Common myeloid progenitor, CD34-positive (primary cell): Measurements from ENCODE around the gene OVOL2.

ENCODE experiments used
- CTCF ChIA-PET: fragments of 350-600 bp; sonication (Branson Sonifier 250); formaldehyde crosslinking; loops from one replicate; lab custom pipeline; 2021; ENCODE audit warnings: antibody characterized with exemption; lab: Charles Lee
- POLR2A ChIA-PET: fragments of 350-600 bp; sonication (Branson Sonifier 250); formaldehyde crosslinking; loops from one replicate; lab custom pipeline; 2021; ENCODE audit warnings: antibody characterized with exemption; lab: Charles Lee
- DNase-seq, 3 donors: peaks; one replicate each; pipeline versions ENCODE4 v3.0.0 to v3.0.0-alpha.2; 2013
- H3K27ac ChIP-seq, 2 experiments: 1 replicate in 1 of 2; 2 replicates in 1 of 2; pipeline ENCODE4 v1.7.0; 2013; ENCODE audit warnings: inconsistent platforms in 2 of 2, low read length in 2 of 2, mild to moderate bottlenecking in 2 of 2, low read depth in 1 of 2, moderate library complexity in 1 of 2; ENCODE audit not compliant: severe bottlenecking in 2 of 2, insufficient read depth in 1 of 2, poor library complexity in 1 of 2
- H3K27me3 ChIP-seq, 5 experiments: replicated peaks in 2 of 5; 1 replicate in 3 of 5; 2 replicates in 2 of 5; pipeline versions ENCODE4 v1.6.1 to v1.7.0; 2013; ENCODE audit warnings: low read length in 4 of 5, mild to moderate bottlenecking in 2 of 5, moderate library complexity in 2 of 5, inconsistent platforms in 1 of 5; ENCODE audit not compliant: insufficient read depth in 5 of 5, control insufficient read depth in 4 of 5
- H3K36me3 ChIP-seq, 4 experiments: 1 replicate in 2 of 4; 2 replicates in 2 of 4; pipeline versions ENCODE4 v1.6.1 to v1.7.0; 2013; ENCODE audit warnings: low read length in 3 of 4, control low read depth in 1 of 4, mild to moderate bottlenecking in 1 of 4; ENCODE audit not compliant: control insufficient read depth in 4 of 4, insufficient read depth in 4 of 4
- H3K4me1 ChIP-seq, 4 experiments: 1 replicate in 3 of 4; 2 replicates in 1 of 4; pipeline versions ENCODE4 v1.6.1 to v1.7.1; 2013; ENCODE audit warnings: low read length in 3 of 4, mild to moderate bottlenecking in 3 of 4, control low read depth in 1 of 4, inconsistent platforms in 1 of 4, moderate library complexity in 1 of 4; ENCODE audit not compliant: control insufficient read depth in 4 of 4, insufficient read depth in 4 of 4; ENCODE audit errors: control extremely low read depth in 1 of 4
- H3K4me3 ChIP-seq, 7 experiments: 1 replicate in 4 of 7; 2 replicates in 3 of 7; pipeline versions ENCODE4 v1.5.1 to v1.7.0; 2013; ENCODE audit warnings: mild to moderate bottlenecking in 7 of 7, low read length in 6 of 7, moderate library complexity in 6 of 7, inconsistent platforms in 2 of 7, low read depth in 2 of 7, control low read depth in 1 of 7; ENCODE audit not compliant: insufficient read depth in 4 of 7, control insufficient read depth in 1 of 7; ENCODE audit errors: extremely low read depth in 1 of 7
- H3K9me3 ChIP-seq, 5 experiments: 1 replicate in 4 of 5; 2 replicates in 1 of 5; pipeline versions ENCODE4 v1.6.1 to v1.7.1; 2013; ENCODE audit warnings: low read length in 4 of 5, mild to moderate bottlenecking in 2 of 5, inconsistent platforms in 1 of 5, low read depth in 1 of 5, moderate library complexity in 1 of 5; ENCODE audit not compliant: control insufficient read depth in 4 of 5, insufficient read depth in 2 of 5; ENCODE audit errors: control extremely low read depth in 1 of 5
- WGBS: methylation state at CpG from one replicate; pipeline ENCODE4 v1.1.5; 2013; ENCODE audit not compliant: insufficient coverage; 5-methylcytosine and 5-hydroxymethylcytosine counted together

Gene OVOL2

DNA sequence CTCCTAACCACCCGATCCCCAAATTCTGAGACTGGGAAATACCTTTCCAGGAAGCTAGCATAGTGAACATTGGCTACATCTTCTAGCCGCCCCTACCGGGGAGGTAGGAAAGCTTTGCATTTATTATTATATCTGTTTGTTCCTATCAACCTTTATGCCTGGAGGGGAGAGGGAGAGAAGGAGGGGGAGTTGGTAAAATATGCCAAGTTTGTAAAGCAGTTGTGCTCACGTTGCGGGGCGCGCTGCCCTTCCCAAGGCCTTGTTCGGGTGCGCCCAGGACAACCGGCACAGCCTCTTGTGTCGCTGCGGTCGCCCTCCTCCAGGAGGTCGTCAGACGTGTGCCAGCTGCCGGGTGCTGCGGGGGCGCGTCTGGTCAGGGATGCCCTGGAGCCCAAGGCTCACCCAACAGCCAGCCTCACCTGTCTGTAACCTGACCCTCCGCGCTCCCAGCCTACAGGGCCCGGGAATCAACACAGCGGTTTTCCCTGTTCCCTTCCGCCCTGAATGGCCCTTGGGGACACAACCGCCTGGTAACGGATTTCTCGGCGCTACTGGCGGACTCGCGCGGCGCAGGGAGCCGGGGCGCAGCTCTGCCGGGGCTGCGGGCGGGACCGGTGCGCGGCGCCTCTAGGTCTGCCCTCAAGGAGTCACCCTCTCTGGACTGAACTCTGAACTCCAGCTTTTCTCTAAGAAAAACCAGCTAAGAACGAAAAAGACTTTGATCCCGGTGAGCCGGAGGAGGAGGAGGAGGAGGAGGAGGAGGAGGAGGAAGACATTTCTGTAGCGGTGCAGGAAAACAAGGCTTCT, 1.1 kb upstream of the OVOL2 start:
- CTCF ChIA-PET = interaction anchor here (1.2 kb wide), 1 partner anchor 9 kb away, joined by 4 read pairs; no protein-coding TSS in a partner anchor
- no peaks in the 10 kb centered on the region for H3K36me3 ChIP-seq
- POLR2A ChIA-PET = no interaction called here
- DNase-seq = peak in 2 of 3 donors; percentile 26 to 52
- peak overlapping the region in 4 of 7 experiments; percentile 3 to 55 (median 40) for H3K4me3 ChIP-seq
- WGBS = 6% methylated on average over 34 of the region's 46 CpGs
- no peak overlapping the region for H3K27ac ChIP-seq
- peaks cover 0 to 4% (median 0%) of the 10 kb centered on the region in 5 experiments for H3K9me3 ChIP-seq
- peaks cover 10 to 84% (median 42%) of the 10 kb centered on the region in 5 experiments for H3K27me3 ChIP-seq
- H3K4me1 ChIP-seq = peaks cover 0 to 38% (median 34%) of the 10 kb centered on the region in 4 experiments

DNA sequence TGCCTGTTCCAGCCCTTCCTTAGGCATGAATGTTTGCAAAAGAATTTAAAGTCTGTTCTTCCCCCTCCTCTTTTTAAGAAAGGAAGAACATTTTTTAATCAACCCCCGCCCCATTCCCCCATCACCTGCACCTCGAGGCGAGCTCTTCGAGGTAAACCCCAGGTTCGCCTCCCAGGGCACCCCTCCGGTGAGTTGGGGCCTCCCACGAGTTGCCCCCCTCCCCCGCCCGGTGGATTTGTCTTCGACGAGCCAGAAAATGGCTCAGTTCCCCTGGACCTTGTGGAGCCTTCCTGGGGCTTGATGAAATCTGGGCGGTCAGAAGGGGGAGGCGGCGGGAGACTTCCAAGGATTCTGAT, 256 bp upstream of the OVOL2 start:
- no peak for DNase-seq
- ChIA-PET CTCF (interaction anchor here (0.8 to 1.2 kb wide), 2 partner anchors 10 to 81 kb away, joined by 4 read pairs; no protein-coding TSS in a partner anchor), POLR2A (no interaction called here)
- Histone ChIP-seq H3K9me3 (peaks cover 0 to 4% (median 0%) of the 10 kb centered on the region in 5 experiments), H3K27me3 (peaks cover 10 to 87% (median 42%) of the 10 kb centered on the region in 5 experiments), H3K36me3 (no peaks in the 10 kb centered on the region), H3K4me3 (peak overlapping the region in 4 of 7 experiments; percentile 23 to 72 (median 63)), H3K27ac (no peak overlapping the region), H3K4me1 (peaks cover 0 to 42% (median 38%) of the 10 kb centered on the region in 4 experiments)
- WGBS = no CpG with 5 or more reads among the region's 14 CpGs

DNA sequence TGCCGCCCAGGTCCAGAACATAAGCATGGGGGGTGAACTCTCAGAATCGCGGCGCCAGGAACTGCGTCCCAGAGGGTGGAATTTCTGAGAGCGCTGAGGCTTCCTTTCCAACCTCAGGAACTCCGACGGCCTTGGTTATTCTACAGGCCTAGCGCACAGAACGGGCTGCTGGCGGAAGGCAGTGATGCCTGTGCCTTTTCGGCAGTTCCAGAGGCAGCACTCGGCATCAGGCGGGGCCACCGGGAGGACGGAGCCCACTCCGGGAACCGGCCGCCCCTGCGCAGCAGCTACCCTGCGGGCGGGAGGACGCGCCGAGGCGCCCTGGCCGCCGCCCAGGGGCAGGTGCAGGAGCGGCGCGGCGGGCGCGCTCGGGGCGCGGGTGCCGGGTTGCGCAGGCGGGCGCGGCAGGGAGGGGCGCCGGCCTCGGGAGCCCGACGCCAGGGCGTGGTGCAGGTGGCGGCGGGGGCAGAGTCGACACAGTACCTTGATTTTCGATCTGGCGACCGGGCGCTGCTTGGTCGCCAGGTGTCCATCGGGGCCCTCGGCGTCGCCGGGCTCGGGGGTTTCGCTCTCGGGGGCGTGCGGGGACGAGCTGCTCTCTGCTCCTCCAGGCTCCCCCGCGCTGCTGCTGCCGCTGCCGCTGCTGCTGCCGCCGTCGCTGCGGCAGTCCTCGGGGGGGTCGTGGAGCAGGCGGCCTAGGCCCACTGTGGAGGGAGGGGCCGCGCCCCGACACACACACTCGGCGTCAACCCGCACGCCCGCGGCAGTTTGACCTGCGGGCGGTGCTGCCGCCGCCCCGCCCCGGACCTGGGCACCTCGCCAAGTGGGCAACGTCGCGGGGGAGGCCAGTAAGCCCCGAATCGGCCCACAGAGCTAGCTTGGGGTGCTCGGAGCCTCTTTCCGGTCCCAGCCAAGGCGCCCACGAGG, 1.3 kb downstream of the OVOL2 start:
- Histone ChIP-seq H3K4me1 (peaks cover 0 to 42% (median 38%) of the 10 kb centered on the region in 4 experiments), H3K4me3 (peak overlapping the region; percentile 23 to 72 (median 60)), H3K9me3 (peaks cover 0 to 4% (median 0%) of the 10 kb centered on the region in 5 experiments), H3K36me3 (no peaks in the 10 kb centered on the region), H3K27ac (no peak overlapping the region), H3K27me3 (peaks cover 10 to 89% (median 38%) of the 10 kb centered on the region in 5 experiments)
- ChIA-PET CTCF (no interaction called here), POLR2A (no interaction called here)
- DNase-seq = peak in 2 of 3 donors; percentile 33 to 50
- under 1% methylated on average over 91 of the region's 103 CpGs for WGBS

DNA sequence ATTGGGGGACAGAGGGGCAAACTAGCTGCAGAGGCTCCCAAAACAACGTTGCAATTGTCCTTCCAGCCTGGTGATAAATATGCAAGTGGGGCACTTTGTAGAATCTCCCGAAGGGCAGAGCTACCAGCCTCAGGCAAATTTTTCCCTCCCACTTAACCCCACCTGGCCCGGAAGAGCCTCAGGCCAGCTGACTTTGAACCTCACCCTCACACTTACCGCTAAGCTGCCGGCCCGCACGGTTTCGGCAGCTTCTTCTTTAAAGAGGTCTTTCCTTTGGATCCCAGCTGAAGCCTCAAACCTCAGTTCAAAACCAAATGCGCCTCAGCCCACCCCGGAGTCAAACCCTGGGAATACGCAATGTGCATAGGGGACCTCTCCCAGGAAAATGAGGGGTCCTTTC, 2.5 kb downstream of the OVOL2 start:
- Histone ChIP-seq H3K9me3 (peaks cover 0 to 3% (median 0%) of the 10 kb centered on the region in 5 experiments), H3K27me3 (peaks cover 7 to 79% (median 36%) of the 10 kb centered on the region in 5 experiments), H3K4me3 (no peak overlapping the region), H3K4me1 (peaks cover 0 to 42% (median 38%) of the 10 kb centered on the region in 4 experiments), H3K27ac (no peak overlapping the region), H3K36me3 (no peaks in the 10 kb centered on the region)
- 24% methylated on average over 9 of the region's 11 CpGs for whole genome bisulfite sequencing
- CTCF ChIA-PET = no interaction called here
- POLR2A ChIA-PET = no interaction called here
- DNase-seq = peak in 2 of 3 donors; percentile 13 to 26

DNA sequence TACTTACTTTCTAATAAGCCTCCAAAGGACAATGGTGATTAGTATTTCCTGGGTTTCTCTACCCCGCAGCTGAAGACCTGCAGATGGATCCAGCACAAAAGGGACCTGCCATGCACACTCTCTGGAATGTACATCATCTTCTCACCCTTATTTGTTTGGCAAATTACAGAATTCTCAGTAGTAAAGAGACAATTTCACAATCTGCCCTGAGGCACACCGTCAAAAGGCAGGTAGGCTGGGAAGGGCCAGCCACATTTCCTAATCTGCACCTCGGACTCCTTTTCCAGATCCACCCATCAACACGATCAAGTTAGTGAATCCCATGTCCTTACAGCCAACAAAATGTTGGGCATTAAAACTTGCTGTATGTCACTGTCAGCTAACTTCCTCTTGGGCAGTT, 4.9 kb downstream of the OVOL2 start:
- POLR2A ChIA-PET = no interaction called here

DNA sequence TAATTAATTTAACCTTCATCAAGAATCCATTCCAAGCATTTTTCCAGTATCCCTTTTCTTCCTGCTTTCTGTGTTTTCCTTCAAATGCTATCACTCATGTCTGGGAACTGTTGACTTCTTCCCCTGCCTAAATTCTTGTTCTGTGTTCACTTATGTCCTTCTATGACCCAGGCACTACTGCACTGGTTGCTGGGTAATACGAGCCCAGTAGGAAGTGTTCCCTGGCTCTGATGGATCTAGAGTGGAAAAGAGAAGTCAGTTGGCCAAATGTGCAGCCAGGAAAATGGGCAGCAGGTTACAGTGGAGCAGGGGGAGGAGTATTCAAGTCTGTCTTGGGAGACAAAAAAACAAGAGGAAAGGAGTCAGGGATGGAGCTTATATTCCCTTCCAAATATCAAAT, 7.1 kb downstream of the OVOL2 start:
- peaks cover 0 to 33% (median 13%) of the 10 kb centered on the region in 5 experiments for H3K27me3 ChIP-seq
- no CpG with 5 or more reads among the region's 1 CpG for WGBS
- no peaks in the 10 kb centered on the region for H3K36me3 ChIP-seq
- H3K4me1 ChIP-seq = peaks cover 0 to 16% (median 9%) of the 10 kb centered on the region in 4 experiments
- no peaks in the 10 kb centered on the region for H3K9me3 ChIP-seq
- ChIA-PET POLR2A (no interaction called here), CTCF (interaction anchor here (1.0 kb wide), 1 partner anchor 30 kb away, joined by 3 read pairs; no protein-coding TSS in a partner anchor)
- H3K27ac ChIP-seq = no peak overlapping the region
- DNase-seq = no peak
- no peak overlapping the region for H3K4me3 ChIP-seq

More for the DNA sequence above, 4.9 kb downstream of the OVOL2 start:
- Histone ChIP-seq H3K27ac (no peak overlapping the region), H3K27me3 (peaks cover 0 to 55% (median 15%) of the 10 kb centered on the region in 5 experiments), H3K36me3 (no peaks in the 10 kb centered on the region), H3K4me3 (no peak overlapping the region), H3K9me3 (no peaks in the 10 kb centered on the region), H3K4me1 (peaks cover 0 to 34% (median 27%) of the 10 kb centered on the region in 4 experiments)
- DNase-seq = no peak
- CTCF ChIA-PET = no interaction called here
- 85% methylated on average over 3 of the region's 4 CpGs for WGBS
